Activated CD4-positive, alpha-beta T cell treated with anti-CD3 and anti-CD28 coated beads for 1 hour (primary cell): ENCODE results near the gene SLCO4A1.

Experiments
- DNase-seq: peaks from one replicate; pipeline ENCODE4 v3.0.0-alpha.2; 2020

Gene SLCO4A1

DNA sequence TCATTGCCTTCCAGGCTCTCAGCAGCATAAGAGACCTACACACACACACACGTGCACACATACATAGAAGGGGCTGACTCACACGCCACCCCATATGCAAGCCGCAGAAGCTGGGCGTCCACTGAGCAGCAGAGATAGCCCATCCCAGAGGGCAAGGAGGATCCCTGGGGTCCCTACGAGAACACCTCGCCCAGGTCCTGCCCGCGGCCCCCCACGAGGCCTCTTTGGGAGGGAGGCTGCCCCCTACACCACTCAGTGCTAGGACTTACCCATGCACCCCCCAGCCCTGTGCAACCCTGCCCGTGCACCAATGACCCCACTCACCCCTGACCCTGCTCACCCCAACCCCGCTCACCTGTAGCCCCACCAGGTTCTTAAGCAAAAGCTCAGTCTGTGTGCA is 45.8 kb downstream of the SLCO4A1 start:
- DNase-seq: no peak

DNA sequence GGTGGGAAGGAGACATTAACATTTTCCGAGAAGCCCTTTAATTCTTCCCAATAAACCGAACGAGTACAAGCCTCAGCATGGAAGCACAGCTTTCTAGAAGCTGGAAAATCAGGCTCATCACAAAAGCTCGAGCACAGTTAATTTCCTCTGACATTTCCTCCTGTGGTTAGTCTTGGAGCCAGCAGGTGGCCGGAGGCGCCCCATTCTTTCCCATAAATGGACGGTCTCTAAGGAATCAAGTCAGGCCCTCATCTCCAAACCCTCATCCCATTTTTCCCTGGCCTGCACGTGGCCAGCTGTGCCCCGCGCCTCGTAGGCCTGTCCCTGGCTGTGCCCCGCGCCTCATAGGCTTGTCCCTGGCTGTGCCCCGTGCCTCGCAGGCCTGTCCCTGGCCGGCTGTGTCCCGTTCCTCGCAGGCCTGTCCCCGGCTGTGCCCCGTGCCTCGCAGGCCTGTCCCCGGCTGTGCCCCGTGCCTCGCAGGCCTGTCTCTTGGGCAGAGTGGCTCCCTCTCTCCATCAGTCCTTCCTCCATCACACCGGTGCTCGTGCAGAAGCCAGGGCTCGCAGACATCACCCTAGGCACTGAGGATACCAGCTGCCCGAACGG is 46.7 kb downstream of the SLCO4A1 start:
- no peak for DNase-seq

- no peak for DNase-seq
Measured at GRCh38 chr20:62689861-62690260, 47.6 kb downstream of the SLCO4A1 start.

GRCh38 chr20:62690261-62690820 is 48.0 kb downstream of the SLCO4A1 start:
- DNase-seq: no peak

- no peak for DNase-seq
Measured at GRCh38 chr20:62691487-62691886, 49.2 kb downstream of the SLCO4A1 start.

GRCh38 chr20:62692176-62692575 is 49.9 kb downstream of the SLCO4A1 start:
- no peak for DNase-seq

- DNase-seq: no peak
Measured at GRCh38 chr20:62692801-62693523, 50.7 kb downstream of the SLCO4A1 start.

- no peak for DNase-seq
Measured at GRCh38 chr20:62693524-62693922, 51.2 kb downstream of the SLCO4A1 start.

GRCh38 chr20:62694106-62694505 is 51.8 kb downstream of the SLCO4A1 start:
- no peak for DNase-seq

DNA sequence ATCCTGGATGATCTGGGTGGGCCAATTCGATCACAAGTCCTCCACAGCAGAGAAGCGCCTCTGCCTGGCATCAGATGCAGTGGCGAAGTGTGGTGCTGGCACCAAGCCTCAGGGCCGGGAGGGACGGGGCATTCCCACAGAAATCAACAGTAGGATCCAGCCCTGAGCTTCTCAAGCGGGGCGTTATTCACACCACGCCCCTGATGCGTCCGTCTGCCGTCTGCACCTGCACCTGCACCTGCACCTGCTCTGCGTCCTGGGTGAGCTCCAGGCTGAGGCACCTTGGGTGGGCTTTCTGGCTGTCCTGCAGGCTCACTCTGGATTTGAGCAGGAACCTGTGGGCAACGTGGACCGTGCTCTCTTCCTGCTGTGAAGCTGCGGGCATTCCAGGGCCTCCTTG is 52.6 kb downstream of the SLCO4A1 start:
- no peak for DNase-seq

- DNase-seq: no peak
Measured at GRCh38 chr20:62695448-62696414, 53.4 kb downstream of the SLCO4A1 start.

GRCh38 chr20:62696434-62696957 is 54.2 kb downstream of the SLCO4A1 start:
- no peak for DNase-seq

GRCh38 chr20:62696989-62697388 is 54.7 kb downstream of the SLCO4A1 start:
- DNase-seq: no peak

GRCh38 chr20:62697468-62697912 is 55.2 kb downstream of the SLCO4A1 start:
- no peak for DNase-seq

GRCh38 chr20:62698231-62698630 is 55.9 kb downstream of the SLCO4A1 start:
- DNase-seq: no peak

DNA sequence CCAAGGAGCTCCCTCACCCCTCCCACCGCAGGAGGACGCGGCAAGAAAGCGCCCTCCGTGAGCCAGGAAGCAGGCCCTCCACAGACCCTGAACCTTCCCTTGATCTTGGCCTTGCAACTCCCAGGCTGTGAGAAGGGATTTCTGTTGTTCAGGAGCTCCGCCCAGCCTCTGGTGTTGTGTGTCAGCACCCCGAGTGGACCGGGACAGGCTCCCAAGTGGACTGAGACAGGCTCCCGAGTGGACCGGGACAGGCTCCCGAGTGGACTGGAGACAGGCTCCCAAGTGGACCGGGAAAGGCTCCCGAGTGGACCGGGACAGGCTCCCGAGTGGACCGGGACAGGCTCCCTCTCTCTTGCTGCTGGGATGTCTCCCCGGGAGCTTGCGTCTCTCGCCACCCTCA is 57.0 kb downstream of the SLCO4A1 start:
- DNase-seq: no peak

GRCh38 chr20:62699741-62700140 is 57.4 kb downstream of the SLCO4A1 start:
- DNase-seq: no peak

- DNase-seq: no peak
Measured at GRCh38 chr20:62700261-62700930, 58.1 kb downstream of the SLCO4A1 start.

- no peak for DNase-seq
Measured at GRCh38 chr20:62701161-62702012, 59.1 kb downstream of the SLCO4A1 start.

- no peak for DNase-seq
Measured at GRCh38 chr20:62702013-62702300, 59.7 kb downstream of the SLCO4A1 start.
